AG09309 (cell line): Measurements from ENCODE around the gene GSDMA.

Experiments used
- DNase-seq: peaks from one replicate; pipeline ENCODE4 v3.0.0-alpha.2; 2010; ENCODE audit warnings: low read depth
- H3K4me3 ChIP-seq: 2 replicates; pipeline ENCODE4 v1.5.1; 2011; ENCODE audit warnings: mild to moderate bottlenecking, low read depth, low read length, moderate library complexity; ENCODE audit not compliant: control insufficient read depth
- TF ChIP-seq, protein P1 (sequence below): IDR thresholded peaks from 2 replicates; pipeline ENCODE4 v1.5.1; 2011; ENCODE audit warnings: mild to moderate bottlenecking, low read depth, low read length, inconsistent platforms; ENCODE audit not compliant: insufficient read depth, control insufficient read depth; ENCODE audit errors: missing control alignments

The GSDMA gene

DNA sequence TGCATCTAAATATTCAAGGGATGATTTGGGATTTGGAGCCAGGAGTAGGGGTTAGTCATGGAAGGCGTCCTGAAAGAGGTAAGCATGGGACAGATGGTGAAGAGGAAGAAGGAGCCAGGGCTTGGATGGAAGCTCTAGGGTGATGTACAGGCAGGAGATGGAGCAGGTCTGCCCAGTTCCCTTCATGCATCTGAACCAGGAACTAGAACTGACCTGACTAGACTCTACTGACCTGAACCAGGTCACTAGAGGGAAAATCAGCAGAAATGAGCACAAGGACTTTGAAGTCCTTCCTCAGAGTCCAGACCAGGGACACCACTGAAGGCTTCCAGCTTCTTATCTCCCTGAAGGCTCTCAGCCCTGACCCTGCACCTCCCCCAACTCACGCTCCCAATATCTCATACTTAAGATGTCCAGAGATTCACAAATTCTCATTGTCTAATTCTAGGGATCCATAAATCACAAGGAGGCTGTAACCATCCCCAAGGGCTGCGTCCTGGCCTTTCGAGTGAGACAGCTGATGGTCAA, 8.3 kb downstream of the GSDMA start:
- no peak for DNase-seq
- TF ChIP-seq, protein P1, sequence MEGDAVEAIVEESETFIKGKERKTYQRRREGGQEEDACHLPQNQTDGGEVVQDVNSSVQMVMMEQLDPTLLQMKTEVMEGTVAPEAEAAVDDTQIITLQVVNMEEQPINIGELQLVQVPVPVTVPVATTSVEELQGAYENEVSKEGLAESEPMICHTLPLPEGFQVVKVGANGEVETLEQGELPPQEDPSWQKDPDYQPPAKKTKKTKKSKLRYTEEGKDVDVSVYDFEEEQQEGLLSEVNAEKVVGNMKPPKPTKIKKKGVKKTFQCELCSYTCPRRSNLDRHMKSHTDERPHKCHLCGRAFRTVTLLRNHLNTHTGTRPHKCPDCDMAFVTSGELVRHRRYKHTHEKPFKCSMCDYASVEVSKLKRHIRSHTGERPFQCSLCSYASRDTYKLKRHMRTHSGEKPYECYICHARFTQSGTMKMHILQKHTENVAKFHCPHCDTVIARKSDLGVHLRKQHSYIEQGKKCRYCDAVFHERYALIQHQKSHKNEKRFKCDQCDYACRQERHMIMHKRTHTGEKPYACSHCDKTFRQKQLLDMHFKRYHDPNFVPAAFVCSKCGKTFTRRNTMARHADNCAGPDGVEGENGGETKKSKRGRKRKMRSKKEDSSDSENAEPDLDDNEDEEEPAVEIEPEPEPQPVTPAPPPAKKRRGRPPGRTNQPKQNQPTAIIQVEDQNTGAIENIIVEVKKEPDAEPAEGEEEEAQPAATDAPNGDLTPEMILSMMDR, result no peak
- H3K4me3 ChIP-seq, result no peak overlapping the region

DNA sequence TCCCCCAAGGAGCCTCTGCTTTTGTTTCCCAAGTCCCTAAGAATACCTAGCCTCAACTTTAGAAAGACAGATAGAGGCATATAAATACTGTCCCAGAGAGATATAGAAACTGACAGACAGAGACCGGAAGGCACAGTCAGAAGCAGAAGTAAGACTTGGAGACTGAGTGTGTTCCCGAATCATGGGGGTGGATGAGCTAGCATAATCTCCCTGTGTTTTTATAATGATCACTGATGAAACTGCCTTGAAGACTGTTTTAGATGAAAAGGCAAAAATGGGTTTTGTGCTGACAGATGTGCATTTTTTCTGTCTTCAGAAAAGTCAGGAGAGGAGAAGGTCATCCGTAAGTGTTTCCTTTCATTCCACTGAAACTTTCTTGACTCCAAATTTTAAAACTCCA, 9.5 kb downstream of the GSDMA start:
- TF ChIP-seq, protein P1, result no peak
- no peak for DNase-seq
- H3K4me3 ChIP-seq, result no peak overlapping the region; the same call in 1 of the 2 replicates

DNA sequence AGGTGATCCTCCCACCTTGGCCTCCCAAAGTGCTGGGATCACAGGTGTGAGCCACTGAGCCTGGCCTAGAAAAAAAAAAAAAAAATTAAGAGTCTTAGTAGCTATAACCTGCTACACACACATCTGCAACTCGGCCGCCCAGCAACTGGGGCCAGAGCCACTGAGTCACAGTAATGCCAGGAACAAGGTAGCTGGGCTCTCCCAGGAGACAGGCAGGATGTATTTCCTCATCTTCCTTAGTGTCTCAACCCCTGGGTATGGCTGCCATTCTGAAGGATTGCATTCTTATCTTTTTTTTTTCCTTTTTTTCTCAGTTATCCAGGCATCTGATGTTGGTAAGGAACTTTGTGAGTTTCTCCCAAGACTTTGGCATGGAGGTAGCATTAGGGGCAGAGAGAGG, 10.7 kb downstream of the GSDMA start:
- H3K4me3 ChIP-seq, result no peak overlapping the region
- no peak for DNase-seq
- TF ChIP-seq, protein P1, result no peak

DNA sequence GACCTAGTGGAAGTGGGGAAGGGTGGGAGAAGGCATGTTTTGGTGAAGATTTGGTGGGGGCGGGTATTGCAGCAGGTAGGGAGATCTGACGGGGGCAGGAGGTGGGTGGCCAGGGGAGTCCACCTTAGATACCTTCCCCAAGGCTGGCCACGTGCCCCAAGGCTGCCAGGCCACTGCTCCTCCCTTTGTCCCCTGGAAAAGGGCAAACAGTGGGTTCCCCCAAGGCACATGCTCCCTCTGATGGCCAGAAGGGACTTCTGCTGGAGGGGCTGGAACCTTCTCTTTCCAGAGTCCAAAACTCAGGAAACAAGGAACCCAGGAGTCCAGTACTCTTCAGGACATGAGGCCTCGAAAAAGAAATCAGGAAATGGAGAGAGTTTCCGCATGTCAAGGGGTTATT, 11.6 kb downstream of the GSDMA start:
- TF ChIP-seq, protein P1, result no peak

DNA sequence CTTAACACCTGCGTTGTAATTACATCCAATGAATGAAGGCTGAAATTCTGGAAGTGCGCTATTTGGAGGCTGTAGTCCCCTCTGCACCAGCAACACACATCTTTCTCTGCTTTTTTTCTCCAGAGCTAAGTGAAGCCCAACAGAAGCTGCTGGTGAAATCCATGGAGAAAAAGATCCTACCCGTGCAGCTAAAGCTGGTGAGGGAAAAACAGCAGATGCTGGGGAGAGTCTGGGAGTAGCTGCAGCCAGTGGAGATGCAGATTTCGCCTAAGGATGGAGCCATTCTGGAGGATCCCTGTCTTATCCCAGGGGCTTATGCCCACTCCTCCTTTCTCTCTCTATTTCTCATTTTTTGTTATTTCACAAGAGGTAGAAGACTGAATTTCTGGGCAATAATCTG, 13.0 kb downstream of the GSDMA start:
- TF ChIP-seq, protein P1, result no peak
- no peak for DNase-seq
- no peak overlapping the region for H3K4me3 ChIP-seq

More for the DNA sequence above, 11.6 kb downstream of the GSDMA start:
- H3K4me3 ChIP-seq, result no peak overlapping the region
- no peak for DNase-seq

DNA sequence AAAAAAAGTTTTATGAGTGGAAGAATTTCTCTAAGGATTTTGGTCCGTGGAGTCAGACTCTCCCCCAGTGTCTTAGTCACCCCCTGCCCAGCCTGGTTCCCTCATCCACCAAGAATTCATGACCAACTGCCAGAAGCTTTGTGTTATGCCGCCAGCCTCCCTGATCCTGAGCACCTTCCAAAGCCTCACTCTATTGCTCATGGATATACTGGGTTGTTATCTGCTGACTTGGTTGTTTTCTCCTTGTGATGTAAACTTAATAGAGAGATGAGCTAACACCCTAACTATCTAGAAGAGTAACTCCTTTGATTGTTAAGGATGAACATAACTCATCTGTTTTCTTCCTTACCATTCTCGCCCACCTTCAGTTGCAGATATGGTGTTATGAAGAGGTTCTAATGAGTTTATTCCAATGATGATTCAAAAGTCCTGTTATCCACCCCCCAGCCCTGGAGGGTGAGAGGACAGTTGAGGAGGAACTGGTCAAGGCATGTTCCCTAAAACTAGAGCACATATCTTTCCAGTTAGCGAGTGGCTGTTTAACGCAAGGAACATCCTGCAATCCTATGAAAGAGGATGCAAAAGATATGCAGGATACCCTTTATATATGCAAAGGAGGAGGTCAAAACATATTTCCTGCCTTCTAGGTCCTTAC, 16.3 kb downstream of the GSDMA start:
- TF ChIP-seq, protein P1, result no peak
- DNase-seq, result peak; percentile 75
- no peak overlapping the region for H3K4me3 ChIP-seq

DNA sequence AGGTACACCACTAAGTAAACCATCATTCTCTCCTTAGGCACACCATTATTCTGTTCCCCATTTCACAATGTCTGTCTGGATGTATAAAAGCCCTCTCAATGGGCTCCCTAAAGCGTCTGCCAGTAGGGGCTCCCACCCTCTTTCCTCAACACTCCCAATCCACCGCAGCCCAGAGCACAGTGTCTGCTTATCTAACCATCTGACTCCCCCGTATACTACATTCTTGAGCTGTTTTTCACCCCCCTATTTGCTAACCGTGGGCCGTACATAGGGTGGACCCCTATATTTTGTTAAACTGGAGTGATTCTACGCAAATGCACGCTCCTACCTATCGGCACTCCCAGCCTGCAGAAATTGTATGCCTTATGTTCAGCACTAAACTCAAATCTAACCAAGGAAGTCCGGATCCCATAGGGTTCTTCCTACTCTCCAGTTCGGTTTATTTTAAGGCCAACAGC, 17.1 kb downstream of the GSDMA start:
- peak overlapping the region; percentile 54 for H3K4me3 ChIP-seq
- TF ChIP-seq, protein P1, result no peak
- DNase-seq, result no peak
